Right renal pelvis (tissue), 4 donors: ENCODE measurements around the gene TACC3. TPM values are rescaled to one million over a fixed set of nuclear protein-coding genes. Genes with fewer than 3 reads are reported as not detected.

ENCODE experiments used
- DNase-seq, 4 donors: peaks; one replicate each; pipeline ENCODE4 v3.0.0-alpha.2; 2013; ENCODE audit warnings: low read depth in 4 of 4, low spot score in 3 of 4, missing footprints in 1 of 4
- polyA plus RNA-seq, 4 donors: library from polyadenylated mRNA; unstranded; fragments of 120-200 nt; gene quantifications; one replicate each; pipeline ENCODE4 v1.2.1, GENCODE V29; 2013; ENCODE audit not compliant: insufficient read length in 4 of 4

The TACC3 gene
- polyA plus RNA-seq, 4 donors, result 37.1 to 45.6 (median 41.3) TPM

DNA sequence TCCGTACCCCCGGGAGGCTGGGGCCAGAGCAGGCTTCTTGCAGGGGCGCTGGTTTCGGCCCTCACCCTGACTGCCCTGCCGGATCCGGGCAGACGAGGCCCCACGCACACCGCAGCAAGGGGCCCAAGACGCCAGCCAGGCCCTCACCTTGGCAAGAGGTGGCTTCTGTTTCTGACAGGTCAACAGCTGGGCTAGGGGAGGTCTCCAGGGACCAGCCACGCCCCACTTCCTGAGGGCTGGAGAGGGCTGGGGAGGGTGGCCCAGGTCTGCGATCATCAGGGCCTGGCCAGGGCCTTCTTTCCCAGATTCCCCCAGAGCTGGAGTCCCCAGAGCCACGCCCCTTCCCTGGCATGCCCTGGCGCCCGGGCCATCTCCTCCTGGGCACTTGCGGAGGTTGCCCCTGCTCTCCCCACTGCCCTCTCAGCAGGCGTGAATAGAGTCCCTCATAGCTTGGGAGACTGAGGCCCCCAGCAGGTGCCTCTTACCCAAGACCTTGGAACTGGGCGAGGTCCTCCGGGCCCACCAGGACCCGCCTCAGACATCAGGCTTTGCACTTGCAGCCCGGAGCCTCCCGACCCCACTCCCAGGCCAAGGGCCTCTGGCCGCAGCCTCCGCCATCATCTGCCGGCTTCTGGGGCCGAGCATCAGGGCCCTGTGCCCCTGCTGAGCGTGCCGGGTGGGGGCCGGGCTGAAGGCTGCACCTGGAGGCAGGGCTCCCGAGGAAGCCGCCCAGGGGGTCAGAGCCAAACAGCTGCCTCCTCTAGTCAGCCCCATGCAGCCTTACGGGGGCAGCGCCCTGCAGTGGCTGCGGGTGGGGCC, 65.4 kb downstream of the TACC3 start:
- DNase-seq, result no peak

DNA sequence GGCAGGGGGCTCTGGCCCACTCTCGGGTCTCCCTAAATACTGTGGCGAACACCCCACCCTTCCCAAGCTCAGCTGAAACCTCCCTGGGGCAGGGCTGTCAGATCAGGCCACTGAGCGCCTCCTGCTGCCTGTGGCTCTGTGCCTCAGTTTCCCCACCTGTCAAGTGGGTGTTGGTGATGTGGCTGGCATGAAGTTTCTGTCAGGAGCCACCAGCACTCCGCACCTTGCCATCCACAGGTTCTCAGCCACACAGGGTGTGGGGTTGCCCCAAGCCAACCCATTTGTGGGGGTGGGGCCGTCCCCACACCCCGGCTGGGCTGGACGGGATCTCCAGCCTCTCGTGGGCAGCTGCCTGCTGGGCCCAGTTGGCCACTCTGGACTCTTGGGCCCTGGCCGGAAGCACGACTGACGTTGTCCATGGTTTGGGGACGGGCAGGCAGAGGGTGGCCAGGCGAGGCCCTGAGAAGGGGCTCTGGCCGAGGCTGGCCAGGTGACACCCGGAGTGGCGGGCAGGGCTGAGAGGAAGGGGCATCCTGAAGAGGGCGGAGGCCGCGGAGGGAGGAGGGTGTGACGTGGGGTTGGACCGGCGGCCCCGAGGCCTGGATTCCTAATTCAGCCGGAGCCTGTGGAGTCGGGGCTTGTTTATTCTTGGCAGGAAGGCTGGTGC, 66.2 kb downstream of the TACC3 start:
- no peak for DNase-seq

DNA sequence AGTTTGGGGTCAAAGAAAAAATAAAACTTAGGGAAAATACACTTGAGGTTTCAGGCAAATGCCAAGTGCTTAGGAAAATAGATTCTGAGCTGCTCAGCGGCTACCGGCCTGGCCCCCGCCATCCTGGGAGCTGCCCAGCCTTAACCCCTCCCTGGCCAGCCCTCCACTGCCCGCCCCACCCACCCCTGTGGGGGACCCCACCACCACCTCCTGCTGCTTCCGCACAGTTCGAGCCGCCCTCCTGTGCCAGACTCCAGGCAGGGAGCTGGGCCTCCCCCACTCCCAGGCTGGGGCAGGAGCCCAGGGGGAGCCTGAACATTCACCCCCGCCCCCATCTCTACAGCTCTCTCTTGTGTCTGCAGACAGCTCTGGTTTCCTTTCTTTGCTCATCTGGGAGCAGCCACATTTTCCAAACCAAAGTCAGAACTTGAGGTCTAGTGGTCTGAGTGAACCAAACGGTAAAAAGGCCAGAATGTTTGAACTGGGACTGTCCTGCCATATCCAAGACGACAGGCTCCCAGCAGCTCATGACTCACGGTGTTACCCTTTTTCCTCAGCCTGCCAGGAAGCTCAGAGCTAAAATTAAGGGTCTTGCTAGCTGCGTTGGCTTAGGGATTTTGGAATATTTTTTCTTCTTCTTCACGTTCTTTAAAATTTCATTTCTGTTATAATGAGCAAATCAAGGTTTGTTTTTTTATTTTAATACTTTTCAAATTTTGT, 67.1 kb downstream of the TACC3 start:
- DNase-seq, result no peak

DNA sequence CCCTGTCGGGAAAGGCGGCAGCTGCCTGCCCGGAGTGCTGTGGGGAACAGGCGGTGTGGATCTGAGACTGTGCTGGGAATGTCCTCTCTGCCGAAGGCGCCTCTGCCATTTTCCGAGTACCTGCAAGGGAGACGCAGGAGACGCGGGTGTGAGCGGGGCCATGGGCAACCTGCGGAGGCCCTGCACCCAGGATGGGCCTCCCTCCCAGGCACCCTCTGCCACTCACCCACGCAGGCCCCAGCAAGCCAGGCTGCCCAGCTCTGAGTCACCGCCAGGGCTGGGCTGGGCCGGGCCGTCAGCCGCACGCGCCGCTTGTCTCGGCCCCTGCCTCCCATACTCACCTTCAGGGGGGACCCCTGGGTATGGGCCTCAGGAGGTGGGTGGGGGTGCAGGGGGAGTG, 68.2 kb downstream of the TACC3 start:
- DNase-seq, result no peak

DNA sequence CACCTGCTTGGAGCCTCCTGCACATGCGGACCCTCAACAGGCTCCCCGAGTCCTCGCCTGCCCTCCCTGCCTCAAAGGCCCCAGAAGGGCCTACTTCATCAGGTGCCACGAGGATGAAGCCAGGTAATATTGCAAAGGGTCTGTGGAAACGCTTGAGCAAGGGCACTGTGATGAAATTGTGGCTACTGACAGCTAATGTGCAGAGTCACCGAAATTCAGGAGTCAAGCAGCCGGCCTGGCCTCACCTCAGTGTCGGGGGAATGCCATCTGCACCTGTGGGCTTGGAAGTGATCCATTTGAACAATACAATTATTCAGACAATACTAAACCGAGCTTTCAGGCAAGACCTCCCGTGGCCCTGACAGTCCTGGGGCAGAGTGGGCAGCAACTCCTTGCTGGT, 68.7 kb downstream of the TACC3 start:
- DNase-seq, result no peak

DNA sequence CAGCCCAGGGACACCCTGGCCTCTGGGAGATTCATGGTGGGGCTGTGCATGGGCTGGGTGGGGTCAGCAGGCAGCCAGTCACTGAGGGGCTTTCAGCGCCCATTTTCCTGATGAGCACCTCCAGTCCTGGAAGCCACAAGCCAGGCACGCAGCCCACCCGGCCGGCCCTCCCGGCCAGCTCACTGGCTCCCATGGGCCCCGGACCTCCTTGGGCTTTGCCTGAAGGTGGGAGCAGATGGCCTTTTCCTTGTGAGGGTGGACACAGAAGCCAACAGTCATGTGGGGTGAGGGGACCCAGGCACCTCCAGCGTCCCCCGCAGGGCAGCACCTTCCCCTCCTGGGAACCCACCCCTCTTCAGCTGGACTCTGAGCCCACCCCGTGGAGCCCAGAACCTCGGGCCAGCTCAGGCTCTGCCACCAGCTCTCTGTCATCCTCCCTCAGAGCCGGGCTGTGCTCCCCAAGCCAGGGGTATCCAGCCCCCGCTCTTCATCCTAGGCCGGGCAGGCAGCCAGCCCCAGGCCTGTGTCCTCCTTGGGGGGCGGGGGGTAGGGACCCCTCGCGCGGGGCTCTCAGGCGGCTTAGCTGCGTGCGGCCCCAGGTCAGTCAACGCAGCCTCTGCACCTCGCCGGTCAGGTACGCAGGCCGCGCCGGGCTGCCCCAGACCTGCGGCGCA, 71.0 kb downstream of the TACC3 start:
- DNase-seq, result no peak

DNA sequence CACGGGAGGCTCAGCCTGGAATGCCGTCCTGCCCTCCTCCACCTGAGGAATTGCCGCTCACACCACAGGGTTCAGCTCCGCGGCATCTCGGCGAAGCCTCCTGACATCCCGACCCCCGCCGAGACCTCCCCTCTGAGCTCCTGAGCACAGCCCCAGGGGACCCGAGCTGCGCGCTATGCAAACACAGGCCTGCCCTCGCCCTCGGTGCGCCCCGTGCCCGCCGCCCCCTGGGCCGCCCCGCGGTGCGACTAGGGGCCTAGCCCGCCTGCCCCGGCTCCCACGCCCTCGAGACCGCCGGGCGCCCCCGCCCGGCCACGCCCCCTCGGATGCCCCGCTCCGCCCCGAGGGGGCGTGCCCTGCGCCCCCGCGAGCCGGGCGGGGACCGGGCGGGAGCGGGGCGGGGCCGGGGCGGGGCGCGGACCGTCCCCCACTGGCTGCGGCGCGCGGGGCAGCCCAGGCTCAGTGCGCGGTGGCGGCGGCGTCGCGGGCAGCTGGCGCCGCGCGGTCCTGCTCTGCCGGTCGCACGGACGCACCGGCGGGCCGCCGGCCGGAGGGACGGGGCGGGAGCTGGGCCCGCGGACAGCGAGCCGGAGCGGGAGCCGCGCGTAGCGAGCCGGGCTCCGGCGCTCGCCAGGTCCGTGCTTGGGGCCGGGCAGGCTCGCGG, 71.6 kb downstream of the TACC3 start, which contains the start of gene FGFR3:
Gene FGFR3, plus strand, starts transcription at position 462 of the 664 bp plus-strand sequence. CDS start 642 bp downstream, outside the sequence.
- DNase-seq, result no peak

DNA sequence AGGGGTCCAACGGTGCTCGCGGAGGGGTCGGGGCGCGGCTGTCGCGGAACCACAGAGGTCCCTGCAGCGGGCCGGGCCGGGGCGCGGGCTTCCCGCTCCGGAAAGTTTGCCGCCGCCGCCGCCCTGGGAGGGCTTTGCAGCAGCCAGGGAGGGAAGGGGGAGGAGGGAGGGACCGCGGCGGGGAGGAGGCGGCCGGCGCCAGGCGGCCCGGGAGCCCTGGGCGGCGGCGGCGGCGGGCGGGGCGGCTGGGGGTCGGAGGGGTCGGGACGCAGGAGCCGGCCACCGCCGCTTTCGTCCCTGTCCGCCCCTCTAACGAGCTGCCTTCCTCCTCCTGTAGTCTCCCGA, 72.1 kb downstream of the TACC3 start:
- DNase-seq, result no peak

DNA sequence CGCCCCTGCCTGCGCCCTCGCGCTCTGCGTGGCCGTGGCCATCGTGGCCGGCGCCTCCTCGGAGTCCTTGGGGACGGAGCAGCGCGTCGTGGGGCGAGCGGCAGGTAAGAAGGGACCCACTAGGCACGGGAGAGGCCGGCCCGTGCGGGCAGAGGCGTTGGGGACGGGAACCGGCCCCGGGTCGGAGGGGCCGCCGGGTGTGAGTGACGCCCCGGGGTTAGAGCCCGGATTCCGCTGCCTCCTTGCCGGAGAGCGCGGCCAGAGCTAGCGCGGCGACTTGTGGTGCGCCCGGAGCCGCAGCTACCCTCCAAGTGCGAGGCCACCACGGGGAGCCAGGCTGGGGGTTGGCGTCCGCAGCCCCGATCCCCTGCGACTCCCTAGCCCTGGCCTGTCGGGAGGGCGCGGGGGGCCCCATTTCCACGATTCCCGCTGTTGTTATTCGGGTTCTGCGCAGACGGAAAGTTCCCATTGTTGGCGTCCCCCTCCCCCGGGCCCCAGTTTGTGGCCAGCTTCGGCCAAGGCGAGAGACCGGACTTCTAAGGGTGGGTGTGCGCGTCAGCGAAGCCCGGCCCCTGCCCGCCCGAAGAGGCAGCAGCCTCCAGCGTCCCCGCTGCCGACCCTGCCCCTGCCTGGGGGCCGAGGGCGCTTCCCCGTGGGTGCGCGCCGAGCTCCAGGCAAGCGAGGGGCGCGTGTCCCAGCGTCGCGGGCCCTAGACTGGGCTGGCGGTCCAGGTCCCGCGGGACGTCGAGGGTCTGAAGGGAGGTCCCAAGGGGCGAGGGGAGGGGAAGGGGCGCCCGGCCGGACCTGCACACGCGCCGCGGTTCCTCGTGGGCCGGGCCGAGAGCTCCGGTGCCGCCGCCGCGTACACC, 72.9 kb downstream of the TACC3 start:
- DNase-seq, result no peak

Other genes with a start within 250 kb of the TACC3 start
- 1 to 10 TPM; 1.6 to 3.6 (median 2.0) TPM for gene FAM53A, start 37.2 kb upstream of the TACC3 start, polyA plus RNA-seq
- gene SLBP, start 9.2 kb upstream of the TACC3 start, polyA plus RNA-seq, result 100 to 1,000 TPM in 3 of 4 donors, 10 to 100 TPM in 1; 92.6 to 105 (median 102) TPM
- gene TMEM129, start 198 bp upstream of the TACC3 start, polyA plus RNA-seq, result 10 to 100 TPM; 38.6 to 53.8 (median 40.3) TPM
- gene FGFR3, start 71.8 kb downstream of the TACC3 start, polyA plus RNA-seq, result 100 to 1,000 TPM in 1 of 4 donors, 10 to 100 TPM in 3; 71.8 to 128 (median 95.2) TPM
- 10 to 100 TPM; 18.1 to 25.2 (median 19.9) TPM for gene LETM1, start 134.6 kb downstream of the TACC3 start, polyA plus RNA-seq
- 10 to 100 TPM; 68.2 to 85.6 (median 79.1) TPM for gene NSD2, start 149.9 kb downstream of the TACC3 start, polyA plus RNA-seq